Measurements from ENCODE around the gene IDI1. TPM values are rescaled to one million over a fixed set of nuclear protein-coding genes. Genes with fewer than 3 reads are reported as not detected.

Gene IDI1
- total and polyA plus RNA-seq, 2 of the 13 experiments (the other 11 are each of a cell fraction or from before 2014, with no cell fraction given), result 44.4 to 145 TPM

- H3K4me3 ChIP-seq (replicated peaks in 1 of 3; ENCODE audit: insufficient read depth in 1 of 3, low read depth in 2 of 3, low read length in 3 of 3), result no peak overlapping the region
- peaks cover 35 to 89% of the 10 kb centered on the region in 2 experiments for H3K36me3 ChIP-seq (replicated peaks in 1 of 2; ENCODE audit: control insufficient read depth in 1 of 2, insufficient read depth in 2 of 2, low read length in 2 of 2)
- ATAC-seq (no peak), DNase-seq (ENCODE audit: low spot score) (no peak), FAIRE-seq (no peak)
- intact Hi-C loops (cut with micrococcal nuclease; ENCODE audit: unreplicated experiment), result no loop called here
- no peak overlapping the region for H3K27ac ChIP-seq (ENCODE audit: extremely low read length, insufficient read depth, low read length)
- WGBS (ENCODE audit: low lambda C conversion rate), result 93% methylated on average over 19 of the region's 19 CpGs
- H3K27me3 ChIP-seq (ENCODE audit: control insufficient read depth in 1 of 2, insufficient read depth in 2 of 2, low read length in 2 of 2), result no peaks in the 10 kb centered on the region
- H3K4me2 ChIP-seq (ENCODE audit: low read depth, low read length), result no peak overlapping the region
- CTCF ChIA-PET (ENCODE audit: low intra/inter-chr PET ratio, low total read pairs), result no interaction called here
- in situ Hi-C loops (cut with HindIII; ENCODE audit: extremely low pct_ligation_motif_present, low pct_unique_long_range_greater_than_20kb), result no loop called here
- H4K20me1 ChIP-seq (ENCODE audit: insufficient read depth, low read length), result no peaks in the 10 kb centered on the region; the same call in none of the 2 replicates
- POLR2A ChIA-PET, result no interaction called here
- TF ChIP-seq, protein P1, sequence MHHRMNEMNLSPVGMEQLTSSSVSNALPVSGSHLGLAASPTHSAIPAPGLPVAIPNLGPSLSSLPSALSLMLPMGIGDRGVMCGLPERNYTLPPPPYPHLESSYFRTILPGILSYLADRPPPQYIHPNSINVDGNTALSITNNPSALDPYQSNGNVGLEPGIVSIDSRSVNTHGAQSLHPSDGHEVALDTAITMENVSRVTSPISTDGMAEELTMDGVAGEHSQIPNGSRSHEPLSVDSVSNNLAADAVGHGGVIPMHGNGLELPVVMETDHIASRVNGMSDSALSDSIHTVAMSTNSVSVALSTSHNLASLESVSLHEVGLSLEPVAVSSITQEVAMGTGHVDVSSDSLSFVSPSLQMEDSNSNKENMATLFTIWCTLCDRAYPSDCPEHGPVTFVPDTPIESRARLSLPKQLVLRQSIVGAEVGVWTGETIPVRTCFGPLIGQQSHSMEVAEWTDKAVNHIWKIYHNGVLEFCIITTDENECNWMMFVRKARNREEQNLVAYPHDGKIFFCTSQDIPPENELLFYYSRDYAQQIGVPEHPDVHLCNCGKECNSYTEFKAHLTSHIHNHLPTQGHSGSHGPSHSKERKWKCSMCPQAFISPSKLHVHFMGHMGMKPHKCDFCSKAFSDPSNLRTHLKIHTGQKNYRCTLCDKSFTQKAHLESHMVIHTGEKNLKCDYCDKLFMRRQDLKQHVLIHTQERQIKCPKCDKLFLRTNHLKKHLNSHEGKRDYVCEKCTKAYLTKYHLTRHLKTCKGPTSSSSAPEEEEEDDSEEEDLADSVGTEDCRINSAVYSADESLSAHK (CRISPR knock-in tag; IDR thresholded peaks at IDR 0.05; ENCODE audit: borderline replicate concordance), result no peak
- TF ChIP-seq ZKSCAN5 (CRISPR knock-in tag; IDR thresholded peaks at IDR 0.05) (no peak), CCDC6 (CRISPR knock-in tag; IDR thresholded peaks at IDR 0.05) (no peak), SP2 (CRISPR knock-in tag; IDR thresholded peaks at IDR 0.05) (no peak)
- H3K9me3 ChIP-seq (ENCODE audit: low read length), result no peaks in the 10 kb centered on the region; the same call in 1 of the 2 replicates
- BruUV-seq (replicated peaks), result no TSS peak
- H3K9ac ChIP-seq (ENCODE audit: insufficient read depth, low read depth, low read length), result no peak overlapping the region
- no peak overlapping the region for H2AFZ ChIP-seq (ENCODE audit: low read length)
- no peaks in the 10 kb centered on the region for H3K4me1 ChIP-seq (ENCODE audit: insufficient read depth, low read length)
- peaks cover 24% of the 10 kb centered on the region for H3K79me2 ChIP-seq (ENCODE audit: insufficient read depth, low read length)
Measured at GRCh38 chr10:997266-998022, 51.5 kb downstream of the IDI1 start.

GRCh38 chr10:996031-996430, 52.9 kb downstream of the IDI1 start:
- POLR2A ChIA-PET, result no interaction called here
- no peaks in the 10 kb centered on the region for H3K27me3 ChIP-seq (ENCODE audit: control insufficient read depth in 1 of 2, insufficient read depth in 2 of 2, low read length in 2 of 2)
- WGBS (ENCODE audit: low lambda C conversion rate), result 95% methylated on average over 12 of the region's 12 CpGs
- in situ Hi-C loops (cut with HindIII; ENCODE audit: extremely low pct_ligation_motif_present, low pct_unique_long_range_greater_than_20kb), result no loop called here
- no peak overlapping the region for H3K4me3 ChIP-seq (replicated peaks in 1 of 3; ENCODE audit: insufficient read depth in 1 of 3, low read depth in 2 of 3, low read length in 3 of 3)
- no peak for ATAC-seq
- CTCF ChIA-PET (ENCODE audit: low intra/inter-chr PET ratio, low total read pairs), result no interaction called here
- intact Hi-C loops (cut with micrococcal nuclease; ENCODE audit: unreplicated experiment), result no loop called here
- peaks cover 30 to 77% of the 10 kb centered on the region in 2 experiments for H3K36me3 ChIP-seq (replicated peaks in 1 of 2; ENCODE audit: control insufficient read depth in 1 of 2, insufficient read depth in 2 of 2, low read length in 2 of 2)
- no peak overlapping the region for H3K4me2 ChIP-seq (ENCODE audit: low read depth, low read length)
- no peak overlapping the region for H3K9ac ChIP-seq (ENCODE audit: insufficient read depth, low read depth, low read length)
- H4K20me1 ChIP-seq (ENCODE audit: insufficient read depth, low read length), result peaks cover 4% of the 10 kb centered on the region
- no peak overlapping the region for H2AFZ ChIP-seq (ENCODE audit: low read length)
- H3K27ac ChIP-seq (ENCODE audit: extremely low read length, insufficient read depth, low read length), result no peak overlapping the region
- H3K79me2 ChIP-seq (ENCODE audit: insufficient read depth, low read length), result peaks cover 23% of the 10 kb centered on the region
- no peak for FAIRE-seq
- no peak for DNase-seq (ENCODE audit: low spot score)
- TSS peak; percentile 1 for BruUV-seq (replicated peaks)
- H3K4me1 ChIP-seq (ENCODE audit: insufficient read depth, low read length), result peaks cover 3% of the 10 kb centered on the region
- no peaks in the 10 kb centered on the region for H3K9me3 ChIP-seq (ENCODE audit: low read length)
- TF ChIP-seq POGK (CRISPR knock-in tag; conservative IDR thresholded peaks at IDR 0.05) (no peak), ZNF496 (CRISPR knock-in tag; IDR thresholded peaks at IDR 0.05; ENCODE audit: insufficient replicate concordance) (no peak), PAX8 (CRISPR knock-in tag; IDR thresholded peaks at IDR 0.05; ENCODE audit: borderline replicate concordance) (no peak), GLI4 (CRISPR knock-in tag; IDR thresholded peaks at IDR 0.05; ENCODE audit: borderline replicate concordance) (no peak), ZNF251 (CRISPR knock-in tag; IDR thresholded peaks at IDR 0.05) (no peak), ZKSCAN1 (IDR thresholded peaks at IDR 0.05; ENCODE audit: low read length) (no peak)
- TF ChIP-seq, protein P2, sequence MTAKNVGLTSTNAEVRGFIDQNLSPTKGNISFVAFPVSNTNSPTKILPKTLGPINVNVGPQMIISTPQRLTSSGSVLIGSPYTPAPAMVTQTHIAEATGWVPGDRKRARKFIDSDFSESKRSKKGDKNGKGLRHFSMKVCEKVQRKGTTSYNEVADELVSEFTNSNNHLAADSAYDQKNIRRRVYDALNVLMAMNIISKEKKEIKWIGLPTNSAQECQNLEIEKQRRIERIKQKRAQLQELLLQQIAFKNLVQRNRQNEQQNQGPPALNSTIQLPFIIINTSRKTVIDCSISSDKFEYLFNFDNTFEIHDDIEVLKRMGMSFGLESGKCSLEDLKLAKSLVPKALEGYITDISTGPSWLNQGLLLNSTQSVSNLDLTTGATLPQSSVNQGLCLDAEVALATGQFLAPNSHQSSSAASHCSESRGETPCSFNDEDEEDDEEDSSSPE (CRISPR knock-in tag; IDR thresholded peaks at IDR 0.05), result no peak
